Sigmoid colon (tissue), 3 donors: Measurements from ENCODE around the gene CNTN4.

Source experiments
- CTCF ChIP-seq, 4 experiments: fragments of 450-650 bp in 3 of 4; fragments of 200-600 bp in 1 of 4; IDR thresholded peaks; one replicate each; pipeline ENCODE4 v1.5.1; 2016 to 2019; ENCODE audit warnings: antibody characterized with exemption in 4 of 4, mild to moderate bottlenecking in 3 of 4, moderate library complexity in 2 of 4
- POLR2A ChIP-seq, 2 donors: fragments of 450-650 bp; IDR thresholded peaks; one replicate each; pipeline ENCODE4 v1.6.1; 2016; ENCODE audit warnings: antibody characterized with exemption in 2 of 2, mild to moderate bottlenecking in 2 of 2, moderate library complexity in 2 of 2

- TF ChIP-seq CTCF (IDR thresholded peaks at IDR 0.05) (no peak), POLR2A (IDR thresholded peaks at IDR 0.05) (no peak)
Observed at GRCh38 chr3:2061360-2061759, 37.3 kb upstream of the CNTN4 start.
